GM13977 (cell line): ENCODE results near the gene DLGAP3.

Experiments used
- DNase-seq: peaks from one replicate; pipeline ENCODE4 v3.0.0; 2012; ENCODE audit warnings: low spot score
- CTCF ChIP-seq: IDR thresholded peaks from 2 replicates; pipeline ENCODE4 v1.5.1; 2012; ENCODE audit warnings: mild to moderate bottlenecking, control low read depth; ENCODE audit not compliant: insufficient read depth; ENCODE audit errors: extremely low read depth, missing control alignments
- in situ Hi-C: fragments of 300-500 bp; cut with MboI; formaldehyde crosslinking; loops from one replicate; pipeline ENCODE4 v1.12.0; 2022; ENCODE audit warnings: low sequenced_read_pairs, low pct_unique_long_range_greater_than_20kb, mixed read lengths, inconsistent platforms; ENCODE audit not compliant: unreplicated experiment

Gene DLGAP3

GRCh38 chr1:34843392-34844251 lies 85.8 kb downstream of the DLGAP3 start:
- TF ChIP-seq CTCF = no peak
- no peak for DNase-seq
- in situ Hi-C loops = no loop called here

- no peak for DNase-seq
- in situ Hi-C loops = no loop called here
- TF ChIP-seq CTCF = no peak
Measured at GRCh38 chr1:34842952-34843371, 86.5 kb downstream of the DLGAP3 start.

GRCh38 chr1:34842073-34842472 lies 87.4 kb downstream of the DLGAP3 start:
- no peak for DNase-seq
- no peak for TF ChIP-seq CTCF
- in situ Hi-C loops = no loop called here

- DNase-seq = no peak
- no peak for TF ChIP-seq CTCF
Measured at GRCh38 chr1:34840426-34840825, 89.0 kb downstream of the DLGAP3 start.

GRCh38 chr1:34839526-34840305 lies 89.7 kb downstream of the DLGAP3 start:
- in situ Hi-C loops = no loop called here
- DNase-seq = no peak
- TF ChIP-seq CTCF = no peak

More at GRCh38 chr1:34840426-34840825, 89.0 kb downstream of the DLGAP3 start:
- in situ Hi-C loops = no loop called here

- in situ Hi-C loops = no loop called here
- TF ChIP-seq CTCF = no peak
- no peak for DNase-seq
Measured at GRCh38 chr1:34833711-34834110, 95.7 kb downstream of the DLGAP3 start.
